CD4-positive, alpha-beta T cell (primary cell): ENCODE measurements around the gene ZNHIT1. TPM values are rescaled to one million over a fixed set of nuclear protein-coding genes. Genes with fewer than 3 reads are reported as not detected.
A peak's percentile ranks its signal among the peaks of the same experiment; 100 is the strongest.

Source experiments
- ATAC-seq: fragments of 200-7000 bp; cut with Tn5 transposase; one replicate; pipeline ENCODE4 v1.10.0; 2022; ENCODE audit warnings: mild to moderate bottlenecking; ENCODE audit not compliant: poor library complexity
- CTCF ChIA-PET: fragments of 350-600 bp; sonication (Branson Sonifier 250); formaldehyde crosslinking; loops from one replicate; lab custom pipeline; 2021; ENCODE audit warnings: antibody characterized with exemption, inconsistent platforms; lab: Charles Lee
- POLR2A ChIA-PET: fragments of 350-600 bp; sonication (Branson Sonifier 250); formaldehyde crosslinking; loops from one replicate; lab custom pipeline; 2021; ENCODE audit warnings: antibody characterized with exemption, inconsistent platforms; lab: Charles Lee
- DNase-seq, 14 experiments: peaks; one replicate each; pipeline ENCODE4 v3.0.0-alpha.2; 2013 to 2020; ENCODE audit warnings: mixed read lengths in 2 of 14
- H3K27ac ChIP-seq, 2 donors: one replicate each; pipeline versions ENCODE4 v1.5.1 to v1.7.0; 2013; ENCODE audit warnings: low read length in 2 of 2, low read depth in 1 of 2, mild to moderate bottlenecking in 1 of 2
- H3K27me3 ChIP-seq, 2 experiments: 1 replicate in 1 of 2; 2 replicates in 1 of 2; pipeline versions ENCODE4 v1.6.1 to v1.7.0; 2013; ENCODE audit warnings: low read length in 2 of 2, control low read depth in 1 of 2, mild to moderate bottlenecking in 1 of 2, moderate library complexity in 1 of 2; ENCODE audit not compliant: insufficient read depth in 2 of 2, control insufficient read depth in 1 of 2
- H3K36me3 ChIP-seq: one replicate; pipeline ENCODE4 v1.6.1; 2013; ENCODE audit warnings: low read length, control low read depth; ENCODE audit not compliant: insufficient read depth
- H3K4me1 ChIP-seq: one replicate; pipeline ENCODE4 v1.6.1; 2013; ENCODE audit warnings: low read length, control low read depth; ENCODE audit not compliant: insufficient read depth
- H3K4me3 ChIP-seq: one replicate; pipeline ENCODE4 v1.5.1; 2013; ENCODE audit warnings: mild to moderate bottlenecking, low read length, moderate library complexity
- H3K9me3 ChIP-seq, 2 experiments: 1 replicate in 1 of 2; 2 replicates in 1 of 2; pipeline versions ENCODE4 v1.6.1 to v1.7.0; 2013; ENCODE audit warnings: low read length in 2 of 2, mild to moderate bottlenecking in 2 of 2, control low read depth in 1 of 2, moderate library complexity in 1 of 2; ENCODE audit not compliant: control insufficient read depth in 1 of 2, insufficient read depth in 1 of 2
- H3K27ac Mint-ChIP-seq: one replicate; pipeline ENCODE4 v1.8.0; 2020; ENCODE audit warnings: mixed read lengths
- H3K27me3 Mint-ChIP-seq: one replicate; pipeline ENCODE4 v1.8.0; 2021; ENCODE audit warnings: mixed read lengths
- H3K36me3 Mint-ChIP-seq: one replicate; pipeline ENCODE4 v1.8.0; 2021; ENCODE audit warnings: low read depth, mixed read lengths
- H3K4me1 Mint-ChIP-seq: one replicate; pipeline ENCODE4 v1.8.0; 2021; ENCODE audit warnings: low read depth, mixed read lengths
- H3K4me3 Mint-ChIP-seq: one replicate; pipeline ENCODE4 v1.8.0; 2020; ENCODE audit warnings: mild to moderate bottlenecking, mixed read lengths
- H3K9me3 Mint-ChIP-seq: one replicate; pipeline ENCODE4 v1.8.0; 2020; ENCODE audit warnings: mixed read lengths
- intact Hi-C, 2 experiments: fragments of 100-400 bp; cut with DNase I in 1 of 2; cut with micrococcal nuclease in 1 of 2; formaldehyde crosslinking; loops; one replicate each; pipeline versions ENCODE4 v1.15.1 to v1.9.0; 2023 to 2025; cut with DNase I, micrococcal nuclease
- total RNA-seq, 174 experiments: library from RNA in 2 of 174; stranded (reverse) in 2 of 174; gene quantifications; one replicate each; pipeline ENCODE4 v1.2.3 and lab custom pipeline; 2021 to 2026
- TF ChIP-seq, protein P1 (sequence below): fragments of 200-600 bp; IDR thresholded peaks from one replicate; pipeline ENCODE4 v1.8.0; 2022; ENCODE audit warnings: antibody characterized with exemption, mild to moderate bottlenecking

The ZNHIT1 gene
- total RNA-seq, 2 experiments from 2014 or later, result 28.4 to 30.6 TPM

DNA sequence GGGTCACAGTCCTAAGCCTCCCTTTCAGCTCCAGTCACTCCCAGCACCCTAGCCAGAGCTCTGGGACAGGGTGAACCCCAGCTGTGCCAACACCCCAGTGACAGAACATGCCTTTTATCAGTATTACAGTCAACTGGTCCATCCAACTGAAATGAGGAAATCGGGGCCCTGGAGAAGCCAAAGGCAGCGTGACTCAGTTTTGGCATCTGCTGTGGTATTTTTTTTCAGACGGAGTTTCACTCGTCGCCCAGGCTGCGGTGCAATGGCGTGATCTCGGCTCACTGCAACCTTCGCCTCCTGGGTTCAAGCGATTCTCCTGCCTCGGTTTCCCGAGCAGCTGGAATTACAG is 23.0 kb downstream of the ZNHIT1 start:
- H3K4me1 ChIP-seq, result peaks cover 26% of the 10 kb centered on the region
- Mint-ChIP-seq H3K27me3 (no peaks in the 10 kb centered on the region), H3K4me1 (peaks cover 33% of the 10 kb centered on the region), H3K9me3 (no peaks in the 10 kb centered on the region), H3K36me3 (peaks cover 41% of the 10 kb centered on the region), H3K4me3 (no peak overlapping the region), H3K27ac (no peak overlapping the region)
- intact Hi-C loops, result loop anchor here in 1 of 2 experiments (5.0 kb wide), 2 partner anchors 154 to 364 kb away; partner anchors contain the start of genes SRRT and TRIM56
- no peak overlapping the region for H3K4me3 ChIP-seq
- DNase-seq (peak in 2 of 14 experiments; percentile 47 to 52), ATAC-seq (no peak)
- H3K36me3 ChIP-seq, result peaks cover 56% of the 10 kb centered on the region
- TF ChIP-seq, protein P1, sequence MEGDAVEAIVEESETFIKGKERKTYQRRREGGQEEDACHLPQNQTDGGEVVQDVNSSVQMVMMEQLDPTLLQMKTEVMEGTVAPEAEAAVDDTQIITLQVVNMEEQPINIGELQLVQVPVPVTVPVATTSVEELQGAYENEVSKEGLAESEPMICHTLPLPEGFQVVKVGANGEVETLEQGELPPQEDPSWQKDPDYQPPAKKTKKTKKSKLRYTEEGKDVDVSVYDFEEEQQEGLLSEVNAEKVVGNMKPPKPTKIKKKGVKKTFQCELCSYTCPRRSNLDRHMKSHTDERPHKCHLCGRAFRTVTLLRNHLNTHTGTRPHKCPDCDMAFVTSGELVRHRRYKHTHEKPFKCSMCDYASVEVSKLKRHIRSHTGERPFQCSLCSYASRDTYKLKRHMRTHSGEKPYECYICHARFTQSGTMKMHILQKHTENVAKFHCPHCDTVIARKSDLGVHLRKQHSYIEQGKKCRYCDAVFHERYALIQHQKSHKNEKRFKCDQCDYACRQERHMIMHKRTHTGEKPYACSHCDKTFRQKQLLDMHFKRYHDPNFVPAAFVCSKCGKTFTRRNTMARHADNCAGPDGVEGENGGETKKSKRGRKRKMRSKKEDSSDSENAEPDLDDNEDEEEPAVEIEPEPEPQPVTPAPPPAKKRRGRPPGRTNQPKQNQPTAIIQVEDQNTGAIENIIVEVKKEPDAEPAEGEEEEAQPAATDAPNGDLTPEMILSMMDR, result no peak
- POLR2A ChIA-PET, result no interaction called here
- CTCF ChIA-PET, result no interaction called here
- no peak overlapping the region for H3K27ac ChIP-seq
- no peaks in the 10 kb centered on the region for H3K27me3 ChIP-seq
- no peaks in the 10 kb centered on the region for H3K9me3 ChIP-seq

DNA sequence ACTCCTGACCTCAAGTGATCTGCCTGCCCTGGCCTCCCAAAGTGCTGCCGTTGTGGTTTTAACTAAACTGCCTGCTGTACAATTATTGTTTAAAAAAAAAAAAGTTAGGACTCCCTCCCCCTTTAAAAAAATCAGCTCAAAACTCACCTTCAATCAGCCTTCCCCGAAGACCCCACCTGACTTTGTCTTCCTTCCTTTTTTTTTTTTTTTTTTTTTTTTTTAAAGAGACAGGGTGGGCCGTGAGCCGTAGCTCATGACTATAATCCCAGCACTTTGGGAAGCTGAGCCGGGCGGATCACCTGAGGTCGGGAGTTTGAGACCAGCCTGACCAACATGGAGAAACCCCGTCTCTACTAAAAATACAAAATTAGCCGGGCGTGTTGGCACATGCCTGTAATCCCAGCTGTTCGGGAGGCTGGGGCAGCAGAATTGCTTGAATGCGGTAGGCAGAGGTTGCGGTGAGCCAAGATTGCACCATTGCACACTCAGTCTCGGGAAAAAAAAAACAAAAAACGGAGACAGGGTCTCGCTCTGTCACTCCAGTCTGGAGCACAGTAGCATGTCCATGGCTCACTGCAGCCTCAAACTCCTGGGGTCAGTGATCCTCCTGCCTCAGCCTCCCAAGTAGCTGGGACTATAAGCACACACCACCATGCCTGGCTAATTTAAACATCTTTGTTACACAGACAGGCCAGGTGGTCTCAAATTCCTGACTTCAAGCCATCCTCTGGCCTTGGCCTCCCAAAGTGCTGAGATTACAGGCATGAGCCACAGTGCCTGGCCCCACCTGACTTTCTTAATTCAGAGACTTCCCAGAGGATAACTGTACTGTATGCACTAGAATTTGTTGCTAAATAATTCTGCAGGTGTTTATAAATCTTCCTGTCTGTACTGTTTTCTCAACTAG is 23.7 kb downstream of the ZNHIT1 start:
- Mint-ChIP-seq H3K4me1 (peaks cover 34% of the 10 kb centered on the region), H3K9me3 (no peaks in the 10 kb centered on the region), H3K27ac (no peak overlapping the region), H3K4me3 (no peak overlapping the region), H3K27me3 (no peaks in the 10 kb centered on the region), H3K36me3 (peaks cover 41% of the 10 kb centered on the region)
- CTCF ChIA-PET, result no interaction called here
- Histone ChIP-seq H3K4me3 (no peak overlapping the region), H3K9me3 (no peaks in the 10 kb centered on the region), H3K27ac (no peak overlapping the region), H3K27me3 (no peaks in the 10 kb centered on the region), H3K4me1 (peaks cover 26% of the 10 kb centered on the region), H3K36me3 (peaks cover 52% of the 10 kb centered on the region)
- TF ChIP-seq, protein P1, result no peak
- POLR2A ChIA-PET, result no interaction called here
- intact Hi-C loops, result loop anchor here in 1 of 2 experiments (5.0 kb wide), 2 partner anchors 154 to 364 kb away; partner anchors contain the start of genes SRRT and TRIM56
- DNase-seq, result no peak
- ATAC-seq, result no peak

DNA sequence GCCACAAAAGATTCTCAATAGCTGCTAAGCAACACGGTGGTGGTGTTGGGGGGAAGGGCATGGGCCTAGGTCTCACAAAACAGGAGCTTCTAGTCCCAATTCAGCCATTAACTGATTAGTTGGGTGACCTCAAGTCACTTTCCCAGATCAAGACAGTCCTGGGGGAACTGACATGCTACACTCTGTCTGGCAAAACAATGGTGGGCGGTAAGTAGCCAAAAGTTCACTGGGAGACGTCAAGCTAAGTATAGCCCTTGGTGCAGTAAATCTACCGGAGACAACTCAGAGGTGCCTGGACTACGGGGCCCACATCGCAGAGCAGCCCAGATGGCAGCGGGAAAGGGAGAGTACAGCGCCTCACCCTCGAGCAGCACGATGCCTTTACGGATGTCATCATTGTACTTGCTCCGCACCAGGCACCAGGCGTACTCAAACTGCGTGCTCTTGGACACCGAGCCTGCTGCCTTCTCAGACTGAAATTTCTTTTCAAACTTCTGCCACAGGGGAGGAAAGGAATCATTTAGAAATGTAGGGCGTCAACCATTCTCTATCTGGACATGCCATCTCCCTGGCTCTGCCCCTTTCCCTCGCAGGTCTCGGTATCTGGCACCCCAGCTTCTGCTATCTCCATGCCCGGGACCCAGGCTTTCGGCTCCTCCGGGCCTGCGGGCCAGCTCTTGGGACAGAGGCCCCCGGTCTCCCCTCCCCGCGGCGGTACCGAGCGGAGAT is 25.8 kb downstream of the ZNHIT1 start:
- Mint-ChIP-seq H3K4me1 (peaks cover 44% of the 10 kb centered on the region), H3K9me3 (no peaks in the 10 kb centered on the region), H3K27ac (peak overlapping the region; percentile 96), H3K27me3 (no peaks in the 10 kb centered on the region), H3K36me3 (peaks cover 41% of the 10 kb centered on the region), H3K4me3 (peak overlapping the region; percentile 98)
- intact Hi-C loops, result loop anchor here (1.0 to 5.0 kb wide), 6 partner anchors 8 to 367 kb away; partner anchors contain the start of genes ZNHIT1 (in 2 of the 2), SRRT (in 1 of the 2) and TRIM56 (in 1 of the 2)
- peak in 4 of 14 experiments; percentile 12 to 57 (median 36) for DNase-seq
- ATAC-seq, result no peak
- Histone ChIP-seq H3K9me3 (no peaks in the 10 kb centered on the region), H3K4me3 (peak overlapping the region; percentile 87), H3K27me3 (no peaks in the 10 kb centered on the region), H3K36me3 (peaks cover 35% of the 10 kb centered on the region), H3K27ac (peak overlapping the region; percentile 91 to 92), H3K4me1 (peaks cover 26% of the 10 kb centered on the region)
- TF ChIP-seq, protein P1, result no peak
- ChIA-PET POLR2A (interaction anchor here (0.7 to 2.9 kb wide), 15 partner anchors 8 to 816 kb away, joined by 3 to 55 read pairs (median 5); partner anchors contain the start of genes IFT22, PLOD3, SRRT and UFSP1), CTCF (interaction anchor here (0.7 to 2.8 kb wide), 18 partner anchors 9 to 538 kb away, joined by 3 to 39 read pairs (median 4); partner anchors contain the start of genes AP1S1, PLOD3, POP7 and SERPINE1)
